Measurements from ENCODE around the gene SLC51A.
A peak's percentile ranks its signal among the peaks of the same experiment; 100 is the strongest.

SLC51A gene

GRCh38 chr3:196217307-196218154 is 1.2 kb downstream of the SLC51A start:
- Mint-ChIP-seq H3K27ac (peak overlapping the region; percentile 53), H3K27me3 (no peaks in the 10 kb centered on the region), H3K36me3 (ENCODE audit: low read depth) (no peaks in the 10 kb centered on the region), H3K4me1 (ENCODE audit: low read depth) (peaks cover 29% of the 10 kb centered on the region), H3K9me3 (no peaks in the 10 kb centered on the region), H3K4me3 (no peak overlapping the region)
- DNase-seq, result no peak

DNA sequence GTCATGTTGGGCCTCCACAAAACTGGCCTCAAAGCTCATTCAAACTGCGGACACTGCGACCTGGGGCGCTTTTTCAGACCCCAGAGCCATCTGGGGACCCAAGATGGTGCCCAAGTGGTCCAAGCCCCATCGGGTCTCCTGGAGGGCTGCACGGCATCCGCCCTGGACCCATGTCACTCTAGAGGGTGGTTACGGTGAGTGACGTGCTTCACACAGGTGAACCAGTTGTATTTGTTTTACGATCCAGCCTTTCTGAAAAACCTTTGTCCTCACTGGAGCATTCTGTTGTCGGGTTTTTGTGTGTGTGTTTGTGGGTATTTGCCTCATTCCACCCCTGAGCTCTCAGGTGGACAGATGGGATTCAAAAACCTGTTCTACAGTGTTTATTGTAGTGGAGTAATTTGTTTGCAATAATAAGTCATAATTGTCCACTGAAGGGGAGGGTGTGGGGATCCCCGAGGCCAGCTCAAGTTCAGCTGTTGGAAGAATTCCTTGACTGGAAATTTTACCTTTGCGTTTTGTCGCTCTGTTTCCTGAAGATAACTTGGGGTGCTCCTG is 1.9 kb downstream of the SLC51A start:
- H3K27me3 Mint-ChIP-seq, result no peaks in the 10 kb centered on the region
- no peaks in the 10 kb centered on the region for H3K9me3 Mint-ChIP-seq
- H3K36me3 Mint-ChIP-seq (ENCODE audit: low read depth), result no peaks in the 10 kb centered on the region
- no peak for DNase-seq
- H3K4me3 Mint-ChIP-seq, result peak overlapping the region; percentile 58
- peaks cover 29% of the 10 kb centered on the region for H3K4me1 Mint-ChIP-seq (ENCODE audit: low read depth)
- no peak overlapping the region for H3K27ac Mint-ChIP-seq

- Mint-ChIP-seq H3K27me3 (no peaks in the 10 kb centered on the region), H3K9me3 (no peaks in the 10 kb centered on the region), H3K4me1 (ENCODE audit: low read depth) (peaks cover 29% of the 10 kb centered on the region), H3K36me3 (ENCODE audit: low read depth) (no peaks in the 10 kb centered on the region), H3K4me3 (peak overlapping the region; percentile 58), H3K27ac (peak overlapping the region; percentile 89)
- DNase-seq, result peak; percentile 65
Observed at GRCh38 chr3:196219194-196219969, 3.0 kb downstream of the SLC51A start.

DNA sequence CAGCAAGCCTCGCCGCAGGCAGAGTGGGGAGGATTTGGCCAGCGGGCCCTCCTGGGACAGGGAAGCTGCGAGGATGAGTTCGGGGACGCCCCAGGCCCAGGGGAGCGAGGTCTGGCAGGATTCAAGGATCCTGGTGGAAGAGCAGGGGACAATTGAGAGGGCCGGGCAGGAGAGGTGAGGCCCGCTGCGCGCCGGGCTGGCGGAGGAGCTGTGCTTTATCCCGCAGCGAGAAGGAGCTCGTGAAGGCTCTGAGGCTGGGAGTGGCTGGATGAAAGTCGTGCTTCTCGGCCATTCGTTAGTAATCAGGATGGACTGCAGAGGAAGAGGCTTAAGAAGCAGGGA is 3.6 kb downstream of the SLC51A start:
- Mint-ChIP-seq H3K4me1 (ENCODE audit: low read depth) (peaks cover 29% of the 10 kb centered on the region), H3K27ac (peak overlapping the region; percentile 89), H3K36me3 (ENCODE audit: low read depth) (no peaks in the 10 kb centered on the region), H3K9me3 (no peaks in the 10 kb centered on the region), H3K4me3 (no peak overlapping the region), H3K27me3 (no peaks in the 10 kb centered on the region)
- DNase-seq, result no peak

- no peak for DNase-seq
- Mint-ChIP-seq H3K27me3 (no peaks in the 10 kb centered on the region), H3K27ac (no peak overlapping the region), H3K9me3 (no peaks in the 10 kb centered on the region), H3K4me1 (ENCODE audit: low read depth) (peaks cover 29% of the 10 kb centered on the region), H3K36me3 (ENCODE audit: low read depth) (no peaks in the 10 kb centered on the region), H3K4me3 (no peak overlapping the region)
Observed at GRCh38 chr3:196220587-196220986, 4.3 kb downstream of the SLC51A start.

DNA sequence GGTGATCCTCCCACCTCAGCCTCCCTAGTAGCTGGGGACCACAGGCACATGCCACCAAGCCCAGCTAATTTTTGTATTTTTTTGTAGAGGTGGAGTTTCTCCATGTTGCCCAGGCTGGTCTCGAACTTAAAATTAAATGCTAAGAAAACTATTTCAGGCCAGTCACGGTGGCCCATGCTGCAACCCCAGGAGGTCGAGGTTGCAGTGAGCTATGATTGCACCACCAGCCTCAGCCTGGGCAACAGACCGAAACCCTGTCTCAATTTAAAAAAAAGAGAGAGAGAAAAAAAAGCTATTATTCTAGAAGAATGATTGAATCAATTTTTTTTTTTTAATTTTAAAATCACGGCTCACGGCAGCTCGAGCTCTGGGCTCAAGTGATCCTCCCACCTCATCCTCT is 4.7 kb downstream of the SLC51A start:
- Mint-ChIP-seq H3K27me3 (no peaks in the 10 kb centered on the region), H3K9me3 (no peaks in the 10 kb centered on the region), H3K36me3 (ENCODE audit: low read depth) (no peaks in the 10 kb centered on the region), H3K4me3 (no peak overlapping the region), H3K4me1 (ENCODE audit: low read depth) (peaks cover 29% of the 10 kb centered on the region), H3K27ac (no peak overlapping the region)
- DNase-seq, result no peak

DNA sequence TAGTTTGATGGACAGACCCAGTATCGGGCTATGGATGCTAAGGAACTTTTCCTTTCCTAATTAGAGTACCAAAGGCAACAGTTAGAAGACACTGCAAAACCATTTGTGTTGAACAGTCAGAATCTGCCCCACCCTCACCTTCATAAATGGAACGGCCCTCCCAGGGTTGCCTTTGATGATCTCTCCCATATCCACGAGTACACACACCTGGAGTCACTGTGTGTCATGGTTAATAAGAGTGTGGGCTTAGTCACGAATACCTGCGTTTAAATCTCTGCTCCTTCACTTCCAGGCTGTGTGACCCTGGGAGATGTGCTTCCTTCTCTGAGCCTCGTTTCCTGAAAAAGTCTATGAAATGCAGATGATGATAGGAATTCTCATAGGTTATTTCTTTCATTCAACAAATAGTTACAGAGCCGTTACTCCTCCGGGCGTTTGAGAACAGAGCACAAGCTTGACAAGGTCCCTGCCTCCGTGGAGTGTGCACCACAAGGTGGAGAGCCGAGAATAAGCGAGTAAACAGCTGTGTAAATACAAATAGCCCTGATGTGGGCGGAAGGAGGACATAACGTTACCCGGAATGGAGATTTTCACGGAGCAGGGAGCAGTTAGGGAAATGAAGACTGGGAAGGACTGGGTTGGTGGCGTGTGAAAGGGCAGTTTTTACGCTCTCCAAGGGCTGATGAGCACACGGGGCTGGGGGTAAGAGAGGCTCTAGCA is 6.7 kb downstream of the SLC51A start:
- Mint-ChIP-seq H3K27ac (no peak overlapping the region), H3K4me1 (ENCODE audit: low read depth) (peaks cover 22% of the 10 kb centered on the region), H3K9me3 (no peaks in the 10 kb centered on the region), H3K27me3 (peaks cover 5% of the 10 kb centered on the region), H3K36me3 (ENCODE audit: low read depth) (no peaks in the 10 kb centered on the region), H3K4me3 (no peak overlapping the region)
- no peak for DNase-seq

DNA sequence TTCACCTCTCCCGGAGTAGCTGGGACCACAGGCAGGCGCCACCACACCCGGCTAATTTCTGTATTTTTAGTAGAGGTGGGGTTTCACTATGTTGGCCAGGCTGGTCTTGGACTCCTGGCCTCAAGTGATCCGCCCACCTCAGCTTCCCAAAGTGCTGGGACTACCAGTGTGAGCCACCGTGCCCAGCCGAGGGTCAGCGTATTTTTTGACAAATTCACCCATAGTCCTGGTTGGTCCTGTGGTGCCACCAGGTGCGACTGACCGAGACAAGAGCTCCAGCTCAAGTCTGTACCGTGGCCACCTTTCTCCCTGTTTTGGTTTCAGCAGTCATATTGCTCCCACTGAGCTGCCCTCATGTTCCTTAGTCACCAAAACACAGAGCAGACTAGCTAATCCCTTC is 8.8 kb downstream of the SLC51A start:
- H3K27ac Mint-ChIP-seq, result no peak overlapping the region
- H3K4me1 Mint-ChIP-seq (ENCODE audit: low read depth), result peaks cover 3% of the 10 kb centered on the region
- peaks cover 5% of the 10 kb centered on the region for H3K27me3 Mint-ChIP-seq
- H3K4me3 Mint-ChIP-seq, result no peak overlapping the region
- no peaks in the 10 kb centered on the region for H3K36me3 Mint-ChIP-seq (ENCODE audit: low read depth)
- no peaks in the 10 kb centered on the region for H3K9me3 Mint-ChIP-seq
- DNase-seq, result no peak

- H3K4me3 Mint-ChIP-seq, result no peak overlapping the region
- no peaks in the 10 kb centered on the region for H3K4me1 Mint-ChIP-seq (ENCODE audit: low read depth)
- H3K9me3 Mint-ChIP-seq, result no peaks in the 10 kb centered on the region
- no peaks in the 10 kb centered on the region for H3K36me3 Mint-ChIP-seq (ENCODE audit: low read depth)
- no peak for DNase-seq
- no peak overlapping the region for H3K27ac Mint-ChIP-seq
- peaks cover 5% of the 10 kb centered on the region for H3K27me3 Mint-ChIP-seq
Observed at GRCh38 chr3:196225763-196226364, 9.5 kb downstream of the SLC51A start.

DNA sequence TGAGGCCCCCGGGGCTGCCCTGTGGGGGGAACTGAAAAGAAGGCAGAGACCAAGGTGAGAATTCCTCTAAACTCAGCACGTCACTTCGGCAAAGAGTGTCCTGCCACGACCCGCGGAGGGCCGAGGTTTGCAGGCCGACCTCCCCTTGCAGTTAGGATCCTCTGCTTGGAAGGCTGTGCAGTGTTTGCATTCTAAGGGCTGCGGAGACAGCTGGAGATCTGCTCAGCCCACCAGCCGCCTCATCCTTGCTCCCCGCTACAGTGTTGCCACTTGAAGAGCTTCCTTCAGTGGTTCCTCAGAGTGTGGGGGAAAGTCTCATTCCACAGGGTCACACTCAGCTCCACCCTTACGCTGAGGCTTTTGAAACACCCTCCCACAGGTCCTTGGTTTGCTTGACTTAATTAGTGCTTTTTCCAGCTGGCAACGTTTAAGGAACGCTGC is 10.8 kb downstream of the SLC51A start:
- no peak for DNase-seq
- H3K9me3 Mint-ChIP-seq, result no peaks in the 10 kb centered on the region
- peaks cover 5% of the 10 kb centered on the region for H3K4me1 Mint-ChIP-seq (ENCODE audit: low read depth)

DNA sequence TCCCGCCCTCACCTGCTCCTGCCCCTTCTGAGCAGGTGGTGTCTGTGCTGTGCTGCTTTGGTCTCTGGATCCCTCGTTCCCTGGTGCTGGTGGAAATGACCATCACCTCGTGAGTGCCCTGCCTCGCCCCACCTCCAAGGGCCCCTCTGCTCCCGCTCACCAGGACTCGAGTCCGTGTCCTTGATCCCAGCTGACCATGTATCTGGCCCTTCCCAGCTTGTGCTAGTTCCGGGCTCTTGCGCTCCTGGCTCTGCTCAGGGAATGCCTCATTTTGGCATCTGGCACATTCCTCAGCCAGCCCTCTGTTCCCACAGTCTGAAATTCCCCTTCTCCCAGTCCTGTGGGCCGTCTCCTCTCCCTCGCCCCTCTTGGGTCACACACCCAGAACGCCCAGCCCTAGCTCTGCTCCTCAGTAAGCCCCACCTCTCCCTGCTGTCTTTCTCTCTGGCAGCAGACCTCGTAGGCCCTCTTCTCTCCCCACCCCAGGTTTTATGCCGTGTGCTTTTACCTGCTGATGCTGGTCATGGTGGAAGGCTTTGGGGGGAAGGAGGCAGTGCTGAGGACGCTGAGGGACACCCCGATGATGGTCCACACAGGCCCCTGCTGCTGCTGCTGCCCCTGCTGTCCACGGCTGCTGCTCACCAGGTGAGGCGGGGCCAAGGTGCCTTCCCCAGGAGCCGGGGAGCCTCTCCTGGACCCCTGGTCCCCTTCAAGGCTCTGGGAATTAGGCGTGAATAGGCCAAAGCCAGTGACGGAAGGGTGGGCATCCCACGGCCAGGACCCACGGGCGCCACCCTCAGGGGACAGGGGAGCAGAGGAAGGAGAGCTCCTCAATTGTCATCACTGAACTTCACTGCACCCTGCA is 11.5 kb downstream of the SLC51A start:
- Mint-ChIP-seq H3K4me3 (no peak overlapping the region), H3K36me3 (ENCODE audit: low read depth) (no peaks in the 10 kb centered on the region), H3K27ac (no peak overlapping the region), H3K4me1 (ENCODE audit: low read depth) (peaks cover 12% of the 10 kb centered on the region), H3K9me3 (no peaks in the 10 kb centered on the region), H3K27me3 (peaks cover 5% of the 10 kb centered on the region)
- no peak for DNase-seq

More for the DNA sequence above, 10.8 kb downstream of the SLC51A start:
- H3K4me3 Mint-ChIP-seq, result no peak overlapping the region
- H3K27me3 Mint-ChIP-seq, result peaks cover 5% of the 10 kb centered on the region
- H3K27ac Mint-ChIP-seq, result no peak overlapping the region
- H3K36me3 Mint-ChIP-seq (ENCODE audit: low read depth), result no peaks in the 10 kb centered on the region

GRCh38 chr3:196232154-196232881 is 16.0 kb downstream of the SLC51A start:
- Mint-ChIP-seq H3K36me3 (ENCODE audit: low read depth) (peaks cover 18% of the 10 kb centered on the region), H3K4me1 (ENCODE audit: low read depth) (peaks cover 22% of the 10 kb centered on the region), H3K27me3 (peaks cover 5% of the 10 kb centered on the region), H3K4me3 (no peak overlapping the region), H3K9me3 (no peaks in the 10 kb centered on the region), H3K27ac (peak overlapping the region; percentile 73)
- DNase-seq, result no peak

DNA sequence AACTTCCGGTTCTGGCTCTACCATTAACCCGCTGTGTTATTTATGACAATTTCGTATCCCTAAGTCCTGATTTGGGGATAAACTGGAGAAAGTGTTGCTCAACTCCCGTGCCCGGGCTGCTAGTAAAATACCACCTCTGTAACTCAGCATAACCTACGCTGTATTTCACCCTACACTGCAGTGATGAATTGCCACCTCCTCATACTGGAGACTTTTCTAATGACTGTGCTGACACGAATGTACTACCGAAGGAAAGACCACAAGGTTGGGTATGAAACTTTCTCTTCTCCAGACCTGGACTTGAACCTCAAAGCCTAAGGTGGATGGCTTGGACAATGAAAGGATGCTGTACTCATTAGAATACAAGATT is 16.5 kb downstream of the SLC51A start:
- Mint-ChIP-seq H3K4me3 (no peak overlapping the region), H3K27me3 (peaks cover under 1% of the 10 kb centered on the region), H3K36me3 (ENCODE audit: low read depth) (peaks cover 24% of the 10 kb centered on the region), H3K9me3 (no peaks in the 10 kb centered on the region), H3K27ac (peak overlapping the region; percentile 73), H3K4me1 (ENCODE audit: low read depth) (peaks cover 23% of the 10 kb centered on the region)
- no peak for DNase-seq

All from activated T-cell treated with anti-CD3 and anti-CD28 coated beads, Interleukin-2, amount 50 U/mL, for 24 hours (primary cell).